ENCODE results near the gene RPS19BP1. TPM values are rescaled to one million over a fixed set of nuclear protein-coding genes. Genes with fewer than 3 reads are reported as not detected.
A peak's percentile ranks its signal among the peaks of the same experiment; 100 is the strongest.
"Not testable (repeated sequence)": the region's sequence is repeated elsewhere in the genome, so short reads cannot be mapped to it uniquely, and the experiment has no call there.

The RPS19BP1 gene
- total RNA-seq, 4 donors from 2014 or later: 59.4 to 132 (median 93.7) TPM

GRCh38 chr22:39513791-39514190 lies 18.8 kb downstream of the RPS19BP1 start:
- no peak for DNase-seq
- no peak overlapping the region for H3K27ac ChIP-seq
- peaks cover 0 to 6% (median 2%) of the 10 kb centered on the region in 4 donors for H3K4me1 ChIP-seq
- H3K36me3 ChIP-seq: peaks cover 0 to 84% (median 0%) of the 10 kb centered on the region in 3 donors
- no peak overlapping the region for H3K4me3 ChIP-seq
- H3K27me3 ChIP-seq: no peaks in the 10 kb centered on the region
- no peak for TF ChIP-seq POLR2A (IDR thresholded peaks at IDR 0.05)
- no peaks in the 10 kb centered on the region for H3K9me3 ChIP-seq

GRCh38 chr22:39512026-39512425 lies 20.5 kb downstream of the RPS19BP1 start:
- TF ChIP-seq CTCF (IDR thresholded peaks at IDR 0.05) (no peak), POLR2A (IDR thresholded peaks at IDR 0.05) (no peak)
- H3K9me3 ChIP-seq: no peaks in the 10 kb centered on the region
- H3K27ac ChIP-seq: no peak overlapping the region
- H3K27me3 ChIP-seq: no peaks in the 10 kb centered on the region
- DNase-seq: no peak
- no peak overlapping the region for H3K4me3 ChIP-seq
- peaks cover 0 to 4% (median 0%) of the 10 kb centered on the region in 4 donors for H3K4me1 ChIP-seq
- H3K36me3 ChIP-seq: peaks cover 0 to 97% (median 0%) of the 10 kb centered on the region in 3 donors

- Histone ChIP-seq H3K9me3 (no peaks in the 10 kb centered on the region), H3K36me3 (peaks cover 0 to 99% (median 0%) of the 10 kb centered on the region in 3 donors)
- no peak for TF ChIP-seq POLR2A (IDR thresholded peaks at IDR 0.05)
Measured at GRCh38 chr22:39511226-39511625, 21.3 kb downstream of the RPS19BP1 start.

GRCh38 chr22:39510529-39511149 lies 21.9 kb downstream of the RPS19BP1 start:
- Histone ChIP-seq H3K27ac (peak overlapping the region in 1 of 4 donors; percentile 65), H3K4me3 (no peak overlapping the region), H3K27me3 (no peaks in the 10 kb centered on the region), H3K9me3 (no peaks in the 10 kb centered on the region), H3K36me3 (peaks cover 0 to 99% (median 0%) of the 10 kb centered on the region in 3 donors), H3K4me1 (peaks cover 0 to 4% (median 0%) of the 10 kb centered on the region in 4 donors)
- TF ChIP-seq CTCF (IDR thresholded peaks at IDR 0.05) (no peak), POLR2A (IDR thresholded peaks at IDR 0.05) (no peak)
- DNase-seq: no peak

More at GRCh38 chr22:39511226-39511625, 21.3 kb downstream of the RPS19BP1 start:
- no peak for DNase-seq
- no peaks in the 10 kb centered on the region for H3K27me3 ChIP-seq
- no peak overlapping the region for H3K4me3 ChIP-seq
- no peak overlapping the region for H3K27ac ChIP-seq
- peaks cover 0 to 4% (median 0%) of the 10 kb centered on the region in 4 donors for H3K4me1 ChIP-seq

GRCh38 chr22:39508393-39508792 lies 24.2 kb downstream of the RPS19BP1 start:
- Histone ChIP-seq H3K9me3 (no peaks in the 10 kb centered on the region), H3K27me3 (no peaks in the 10 kb centered on the region), H3K36me3 (peaks cover 0 to 95% (median 0%) of the 10 kb centered on the region in 3 donors), H3K4me1 (peaks cover 4 to 12% (median 5%) of the 10 kb centered on the region in 4 donors), H3K4me3 (no peak overlapping the region), H3K27ac (no peak overlapping the region)
- TF ChIP-seq CTCF (IDR thresholded peaks at IDR 0.05) (no peak), POLR2A (IDR thresholded peaks at IDR 0.05) (no peak)
- DNase-seq: no peak

GRCh38 chr22:39507021-39507420 lies 25.5 kb downstream of the RPS19BP1 start:
- not testable (repeated sequence) for H3K9me3 ChIP-seq, H3K4me3 ChIP-seq
- H3K36me3 ChIP-seq: peaks cover 0 to 81% (median 0%) of the 10 kb centered on the region in 3 donors

GRCh38 chr22:39504071-39504470 lies 28.5 kb downstream of the RPS19BP1 start:
- Histone ChIP-seq H3K4me1 (peaks cover 5 to 25% (median 7%) of the 10 kb centered on the region in 4 donors), H3K9me3 (no peaks in the 10 kb centered on the region), H3K36me3 (peaks cover 0 to 53% (median 0%) of the 10 kb centered on the region in 3 donors), H3K27me3 (no peaks in the 10 kb centered on the region), H3K27ac (no peak overlapping the region), H3K4me3 (peak overlapping the region in 1 of 4 donors; percentile 86)
- TF ChIP-seq POLR2A (IDR thresholded peaks at IDR 0.05) (no peak), CTCF (IDR thresholded peaks at IDR 0.05) (no peak)
- DNase-seq: no peak

More at GRCh38 chr22:39507021-39507420, 25.5 kb downstream of the RPS19BP1 start:
- not testable (repeated sequence) for H3K27me3 ChIP-seq, DNase-seq, H3K27ac ChIP-seq
- H3K4me1 ChIP-seq: peaks cover 5 to 17% (median 9%) of the 10 kb centered on the region in 4 donors

Measured in Peyer's patch (tissue), 4 donors.